NK-92 (cell line): ENCODE results near the gene GGT7.
"Not testable (repeated sequence)": the region's sequence is repeated elsewhere in the genome, so short reads cannot be mapped to it uniquely, and the experiment has no call there.

ENCODE experiments used
- DNase-seq: peaks from one replicate; lab custom pipeline; 2025; ENCODE audit not compliant: unreplicated experiment; lab: John Stamatoyannopoulos, UW

Gene GGT7

DNA sequence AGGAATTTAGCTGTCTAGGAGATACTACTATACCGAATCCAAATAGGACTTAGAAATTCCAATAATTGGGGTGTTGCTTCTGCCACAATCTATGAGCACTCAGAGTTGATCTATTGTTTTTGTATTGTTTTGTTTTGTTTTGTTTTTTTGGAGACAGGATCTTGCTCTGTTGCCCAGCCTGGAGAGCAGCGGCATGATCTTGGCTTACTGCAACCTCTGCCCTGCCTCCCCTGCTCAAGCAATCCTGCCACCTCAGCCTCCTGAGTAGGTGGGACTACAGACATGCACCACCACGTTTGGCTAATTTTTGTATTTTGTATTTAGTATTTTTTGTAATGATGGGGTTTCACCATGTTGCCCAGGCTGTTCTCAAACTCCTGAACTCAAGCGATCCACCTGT is 11.2 kb upstream of the GGT7 start:
- DNase-seq, result no peak

DNA sequence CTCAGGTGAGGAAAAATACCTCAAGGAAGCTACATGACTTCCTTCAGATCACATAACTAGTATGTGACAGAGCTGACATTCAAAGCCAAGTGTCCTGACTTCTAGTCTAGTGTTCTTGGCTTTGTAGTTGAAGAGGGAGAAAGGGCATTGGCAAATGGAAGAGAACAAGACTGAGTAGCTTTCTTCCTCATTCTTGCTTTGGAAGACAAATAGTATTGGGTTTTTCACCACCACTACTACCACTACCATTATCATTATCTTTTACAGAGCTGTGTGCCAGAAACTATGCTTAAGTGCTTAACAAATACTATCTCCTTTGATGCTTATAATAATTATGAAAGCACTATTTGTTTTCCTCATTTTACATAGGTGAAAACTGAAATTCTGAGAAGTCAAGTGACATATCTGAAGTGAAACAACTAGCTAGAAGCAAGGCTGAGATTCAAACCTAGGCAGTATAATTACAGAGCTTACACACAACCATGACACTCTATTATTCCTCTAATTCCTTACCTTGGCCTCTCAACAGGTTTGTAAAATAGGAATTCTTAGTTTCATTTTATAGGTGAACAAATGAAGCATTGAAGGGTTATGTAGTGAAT is 10.5 kb upstream of the GGT7 start:
- no peak for DNase-seq

- DNase-seq, result no peak
Measured at GRCh38 chr20:34881689-34882088, 9.0 kb upstream of the GGT7 start.

DNA sequence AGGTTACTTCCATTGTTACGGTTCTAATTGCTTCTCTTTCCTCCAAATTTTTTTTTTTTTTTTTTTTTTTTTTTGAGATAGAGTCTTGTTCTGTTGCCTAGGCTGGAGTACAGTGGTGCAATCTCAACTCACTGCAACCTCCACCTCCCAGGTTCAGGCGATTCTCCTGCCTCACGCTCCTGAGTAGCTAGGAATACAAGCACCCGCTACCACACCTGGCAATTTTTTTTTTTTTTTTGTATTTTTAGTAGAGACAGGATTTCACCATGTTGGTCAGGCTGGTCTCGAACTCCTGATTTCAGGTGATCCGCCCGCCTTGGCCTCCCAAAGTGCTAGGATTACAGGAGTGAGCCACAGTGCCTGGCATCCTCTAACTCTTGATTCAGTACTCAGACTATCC is 8.3 kb upstream of the GGT7 start:
- not testable (repeated sequence) for DNase-seq

GRCh38 chr20:34880215-34880850 is 7.7 kb upstream of the GGT7 start:
- DNase-seq, result no peak

GRCh38 chr20:34876406-34877282 is 4.0 kb upstream of the GGT7 start, which contains the start of gene ACSS2:
Gene ACSS2, plus strand, starts transcription at chr20:34876612. Its CDS starts 34 bp downstream, at chr20:34876646.
- DNase-seq, result peak; percentile 41

GRCh38 chr20:34875642-34876405 is 3.2 kb upstream of the GGT7 start:
- no peak for DNase-seq

DNA sequence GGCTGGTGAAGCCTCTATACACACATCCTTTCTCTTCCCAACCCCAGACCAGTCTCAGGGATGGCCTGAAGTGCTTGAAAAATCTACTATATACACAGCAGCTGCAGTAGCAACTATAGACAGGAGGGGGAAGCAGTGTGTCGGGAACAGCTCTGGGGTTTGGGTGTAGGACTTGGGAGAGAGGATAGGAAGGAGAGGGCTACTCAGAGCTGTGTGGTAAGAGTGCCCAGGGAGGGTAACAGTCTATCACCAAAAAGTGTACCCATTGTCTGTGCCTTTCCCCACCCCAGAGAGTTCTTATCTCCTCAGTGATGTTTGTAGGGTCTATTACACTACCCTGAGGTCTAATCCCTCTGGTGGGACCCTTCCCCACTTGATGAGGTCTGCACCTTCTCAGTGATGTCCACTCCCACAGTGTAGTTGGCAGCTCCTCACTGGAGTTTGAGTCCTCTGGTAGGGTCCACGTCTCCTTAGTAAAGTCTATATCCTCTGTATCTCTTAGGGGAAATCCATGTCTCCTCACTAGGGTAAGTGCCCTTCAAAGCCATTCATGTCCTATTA is 1.5 kb upstream of the GGT7 start:
- no peak for DNase-seq

- no peak for DNase-seq
Measured at GRCh38 chr20:34873583-34874093, 982 bp upstream of the GGT7 start.

GRCh38 chr20:34871966-34872621 is 562 bp downstream of the GGT7 start:
- no peak for DNase-seq

DNA sequence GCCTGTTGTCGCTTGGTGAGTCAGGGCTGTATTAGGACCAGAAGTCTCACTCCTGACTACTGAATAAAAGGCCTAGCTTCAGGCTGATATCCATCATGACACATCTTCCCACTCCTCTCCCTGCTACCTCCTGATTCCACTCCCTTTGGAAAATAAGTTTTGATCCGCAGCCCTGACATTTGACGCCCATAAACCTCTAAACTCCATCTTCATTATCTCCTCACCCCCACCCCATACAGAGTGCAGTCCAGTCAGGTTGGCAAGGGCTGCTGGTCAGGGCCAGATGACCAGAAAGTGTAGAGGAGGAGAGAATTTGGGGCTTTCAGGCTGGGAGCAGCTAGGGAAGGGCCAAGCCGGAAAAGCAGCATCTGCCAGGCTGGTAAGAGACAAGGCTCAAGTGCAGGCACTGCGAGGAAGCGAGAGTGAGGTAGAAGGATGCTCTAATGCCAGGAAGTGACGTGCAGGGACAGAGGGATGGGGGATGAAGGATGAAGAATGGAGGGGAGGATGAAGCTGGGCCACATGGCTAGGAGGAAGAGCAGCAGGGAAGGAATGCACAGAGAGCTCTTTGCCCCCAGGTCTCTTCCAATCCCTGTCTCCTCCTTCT is 1.2 kb downstream of the GGT7 start:
- DNase-seq, result no peak

- DNase-seq, result no peak
Measured at GRCh38 chr20:34864216-34864615, 8.4 kb downstream of the GGT7 start.

DNA sequence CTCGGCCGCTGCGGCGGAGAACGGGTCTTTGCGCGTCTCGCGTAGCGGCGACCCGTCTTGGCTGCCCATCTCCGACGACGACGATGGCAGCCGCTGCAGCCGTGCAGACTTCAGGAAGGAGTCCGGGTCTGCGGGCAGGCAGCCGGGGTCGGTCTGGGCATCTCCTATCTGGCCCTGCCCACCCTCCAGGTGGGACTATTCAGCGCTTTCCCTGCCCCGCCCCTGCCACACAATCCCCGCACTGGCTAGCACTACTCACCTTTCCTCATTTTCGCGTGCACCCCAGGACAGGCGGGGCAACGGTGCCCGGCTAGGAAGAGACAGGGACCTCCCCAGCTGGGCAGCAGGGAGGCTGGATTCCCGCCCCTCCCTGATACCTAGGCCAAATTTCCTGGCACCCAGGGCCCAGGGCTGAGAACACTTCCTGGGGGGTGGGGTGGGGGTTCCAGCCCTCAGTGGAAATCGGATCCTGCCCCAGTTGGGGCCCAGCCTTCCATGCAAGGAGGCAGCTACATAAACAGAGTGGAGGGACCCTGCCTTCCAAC is 9.2 kb downstream of the GGT7 start:
- DNase-seq, result no peak

GRCh38 chr20:34862724-34863123 is 9.9 kb downstream of the GGT7 start:
- no peak for DNase-seq

GRCh38 chr20:34861386-34862084 is 11.1 kb downstream of the GGT7 start:
- DNase-seq, result no peak

- no peak for DNase-seq
Measured at GRCh38 chr20:34859826-34860545, 12.7 kb downstream of the GGT7 start.

DNA sequence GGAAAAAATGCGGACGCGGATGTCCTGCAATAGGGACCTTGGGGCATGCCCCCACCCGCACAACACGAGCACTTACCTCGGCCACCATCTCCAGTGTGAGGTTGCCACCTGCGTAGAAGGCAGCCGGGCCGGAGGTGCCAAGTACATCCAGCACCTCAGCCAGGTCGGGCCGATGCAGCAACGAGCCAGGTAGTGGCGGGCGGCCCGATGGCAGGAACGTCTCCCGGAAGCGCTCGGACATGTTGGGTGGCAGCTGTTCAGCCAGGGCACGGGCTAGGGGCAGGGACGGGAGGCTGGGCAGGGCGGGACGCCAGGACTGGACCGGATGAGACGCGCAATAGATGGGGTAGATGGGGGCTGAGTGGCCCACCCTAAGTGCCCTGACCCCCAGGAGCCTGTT is 13.3 kb downstream of the GGT7 start:
- no peak for DNase-seq

DNA sequence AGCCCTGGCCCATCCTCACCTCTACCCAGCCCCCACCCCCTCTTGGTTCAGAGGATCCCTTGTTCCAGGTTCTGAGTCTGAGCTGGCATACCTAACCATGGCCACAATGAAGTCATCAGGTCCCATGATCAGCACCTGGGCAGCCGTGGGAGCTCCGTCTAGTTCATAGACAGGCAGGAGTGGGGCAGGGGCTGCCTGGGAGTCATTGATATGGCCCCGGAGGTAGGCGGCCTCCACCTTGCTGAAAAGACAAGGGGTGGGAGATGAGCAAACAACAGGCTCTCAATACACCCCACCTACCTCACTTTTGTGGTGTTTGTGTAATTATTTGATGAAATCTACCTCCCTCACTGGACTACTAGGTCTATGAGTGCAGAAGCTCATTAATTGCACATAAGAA is 20.4 kb downstream of the GGT7 start:
- no peak for DNase-seq
